Suprapubic skin (tissue), 4 donors: ENCODE data around the gene SMAD7. TPM values are rescaled to one million over a fixed set of nuclear protein-coding genes. Genes with fewer than 3 reads are reported as not detected.
"Not testable (repeated sequence)": the region's sequence is repeated elsewhere in the genome, so short reads cannot be mapped to it uniquely, and the experiment has no call there.

Source experiments
- DNase-seq, 2 donors: peaks; one replicate each; pipeline ENCODE4 v3.0.0-alpha.2; 2019; ENCODE audit warnings: low spot score in 2 of 2
- H3K27ac ChIP-seq: fragments of 200-600 bp; sonication (generic); one replicate; pipeline ENCODE4 v1.5.1; 2019
- H3K27me3 ChIP-seq: fragments of 200-600 bp; sonication (generic); one replicate; pipeline ENCODE4 v1.5.1; 2019
- H3K36me3 ChIP-seq: fragments of 200-600 bp; sonication (generic); one replicate; pipeline ENCODE4 v1.5.1; 2019
- H3K4me1 ChIP-seq: fragments of 200-600 bp; sonication (generic); one replicate; pipeline ENCODE4 v1.5.1; 2019
- H3K4me3 ChIP-seq: fragments of 200-600 bp; sonication (generic); one replicate; pipeline ENCODE4 v1.5.1; 2019; ENCODE audit warnings: mild to moderate bottlenecking
- H3K9me3 ChIP-seq: fragments of 200-600 bp; sonication (generic); one replicate; pipeline ENCODE4 v1.5.1; 2019
- EP300 ChIP-seq: sonication (generic); formaldehyde crosslinking; IDR thresholded peaks from one replicate; pipeline ENCODE4 v1.6.1; 2017; ENCODE audit warnings: antibody characterized with exemption
- POLR2A ChIP-seq, 2 donors: fragments of 450-650 bp; IDR thresholded peaks; one replicate each; pipeline ENCODE4 v1.6.1; 2017; ENCODE audit warnings: antibody characterized with exemption in 2 of 2, mild to moderate bottlenecking in 2 of 2, moderate library complexity in 2 of 2
- POLR2AphosphoS5 ChIP-seq, 3 donors: sonication (generic); formaldehyde crosslinking; IDR thresholded peaks; one replicate each; pipeline ENCODE4 v1.6.1; 2017; ENCODE audit warnings: antibody characterized with exemption in 3 of 3
- WGBS: methylation state at CpG from one replicate; pipeline ENCODE4 v1.1.5; 2018; 5-methylcytosine and 5-hydroxymethylcytosine counted together
- total RNA-seq, 4 donors: library from RNA; depleted of rRNA; stranded (reverse); fragments of >200 nt; gene quantifications; one replicate each; pipeline ENCODE4 v1.1.0, GENCODE V29; 2016
- TF ChIP-seq, protein P1 (sequence below), 2 donors: fragments of 200-600 bp in 1 of 2; fragments of 450-650 bp in 1 of 2; sonication (generic) in 1 of 2; IDR thresholded peaks; one replicate each; pipeline ENCODE4 v1.5.1; 2016 to 2019; ENCODE audit warnings: antibody characterized with exemption in 2 of 2, mild to moderate bottlenecking in 1 of 2, moderate library complexity in 1 of 2

Gene SMAD7
- total RNA-seq, 4 donors from 2014 or later: 19.7 to 41.6 (median 27.8) TPM

DNA sequence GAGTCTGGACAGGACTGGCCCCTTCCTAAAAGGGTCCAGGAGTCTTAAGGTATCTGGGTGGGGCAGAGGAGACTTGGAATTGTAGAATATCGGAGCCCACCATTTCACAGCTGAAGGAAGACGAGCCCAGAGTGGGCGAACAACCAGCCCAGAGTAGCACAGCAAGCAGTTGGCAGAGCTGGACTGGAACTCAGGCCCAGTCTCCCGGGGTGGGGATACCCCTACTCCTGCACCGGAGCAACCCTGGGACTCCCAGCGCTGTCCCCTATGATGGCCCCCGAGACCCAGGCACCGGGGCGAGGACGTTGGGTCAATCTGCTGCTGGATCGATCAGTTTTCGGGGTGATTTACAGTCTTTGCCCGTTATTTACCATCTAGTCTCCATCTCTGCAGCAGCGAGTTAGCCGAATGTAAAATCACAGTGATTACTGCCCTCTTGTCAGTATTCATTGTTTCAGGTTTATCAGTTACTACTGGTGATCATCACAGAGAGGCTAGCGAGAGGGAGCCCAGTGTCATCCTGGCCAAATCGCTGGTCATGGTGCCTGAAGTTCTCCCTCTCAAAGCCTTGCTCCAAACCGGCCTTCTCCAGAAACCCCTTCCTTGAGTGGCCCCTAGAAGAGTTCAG lies 75.3 kb downstream of the SMAD7 start:
- 98% methylated on average over 15 of the region's 18 CpGs for WGBS
- H3K27me3 ChIP-seq: no peaks in the 10 kb centered on the region
- H3K27ac ChIP-seq: no peak overlapping the region
- no peak overlapping the region for H3K4me3 ChIP-seq
- peaks cover 9% of the 10 kb centered on the region for H3K4me1 ChIP-seq
- H3K36me3 ChIP-seq: no peaks in the 10 kb centered on the region
- TF ChIP-seq POLR2A (IDR thresholded peaks at IDR 0.05) (no peak), EP300 (no peak), POLR2AphosphoS5 (IDR thresholded peaks at IDR 0.05) (no peak)
- TF ChIP-seq, protein P1, sequence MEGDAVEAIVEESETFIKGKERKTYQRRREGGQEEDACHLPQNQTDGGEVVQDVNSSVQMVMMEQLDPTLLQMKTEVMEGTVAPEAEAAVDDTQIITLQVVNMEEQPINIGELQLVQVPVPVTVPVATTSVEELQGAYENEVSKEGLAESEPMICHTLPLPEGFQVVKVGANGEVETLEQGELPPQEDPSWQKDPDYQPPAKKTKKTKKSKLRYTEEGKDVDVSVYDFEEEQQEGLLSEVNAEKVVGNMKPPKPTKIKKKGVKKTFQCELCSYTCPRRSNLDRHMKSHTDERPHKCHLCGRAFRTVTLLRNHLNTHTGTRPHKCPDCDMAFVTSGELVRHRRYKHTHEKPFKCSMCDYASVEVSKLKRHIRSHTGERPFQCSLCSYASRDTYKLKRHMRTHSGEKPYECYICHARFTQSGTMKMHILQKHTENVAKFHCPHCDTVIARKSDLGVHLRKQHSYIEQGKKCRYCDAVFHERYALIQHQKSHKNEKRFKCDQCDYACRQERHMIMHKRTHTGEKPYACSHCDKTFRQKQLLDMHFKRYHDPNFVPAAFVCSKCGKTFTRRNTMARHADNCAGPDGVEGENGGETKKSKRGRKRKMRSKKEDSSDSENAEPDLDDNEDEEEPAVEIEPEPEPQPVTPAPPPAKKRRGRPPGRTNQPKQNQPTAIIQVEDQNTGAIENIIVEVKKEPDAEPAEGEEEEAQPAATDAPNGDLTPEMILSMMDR (IDR thresholded peaks at IDR 0.05): no peak
- DNase-seq: no peak
- no peaks in the 10 kb centered on the region for H3K9me3 ChIP-seq

DNA sequence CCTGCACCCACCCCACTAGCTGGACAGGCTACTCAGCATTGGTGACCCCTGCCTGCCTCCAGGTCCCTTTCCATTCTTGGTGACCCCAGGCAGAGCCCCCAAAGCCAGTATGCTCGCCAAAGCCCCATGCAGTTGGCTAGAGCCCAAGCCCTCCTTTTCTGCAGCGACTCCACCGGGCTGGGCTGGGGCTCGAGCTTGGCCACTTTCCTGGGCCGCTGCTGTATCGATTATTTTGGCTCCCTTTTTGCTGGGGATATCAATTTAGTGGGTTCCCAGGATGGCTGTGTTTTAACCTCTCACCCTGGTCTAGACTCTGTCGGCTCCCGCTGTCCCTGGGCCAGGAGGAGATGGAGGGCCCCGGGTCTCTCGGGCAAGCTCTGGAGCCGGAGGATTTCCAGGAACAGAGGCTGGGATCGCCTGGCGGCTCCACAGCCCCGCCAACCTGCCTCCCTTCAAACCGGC lies 76.0 kb downstream of the SMAD7 start:
- Histone ChIP-seq H3K36me3 (no peaks in the 10 kb centered on the region), H3K27me3 (no peaks in the 10 kb centered on the region), H3K27ac (no peak overlapping the region), H3K4me3 (no peak overlapping the region), H3K4me1 (peaks cover 9% of the 10 kb centered on the region), H3K9me3 (no peaks in the 10 kb centered on the region)
- WGBS: 91% methylated on average over 14 of the region's 15 CpGs
- no peak for DNase-seq
- TF ChIP-seq POLR2A (IDR thresholded peaks at IDR 0.05) (no peak), EP300 (no peak), POLR2AphosphoS5 (IDR thresholded peaks at IDR 0.05) (no peak)
- TF ChIP-seq, protein P1 (IDR thresholded peaks at IDR 0.05): no peak

DNA sequence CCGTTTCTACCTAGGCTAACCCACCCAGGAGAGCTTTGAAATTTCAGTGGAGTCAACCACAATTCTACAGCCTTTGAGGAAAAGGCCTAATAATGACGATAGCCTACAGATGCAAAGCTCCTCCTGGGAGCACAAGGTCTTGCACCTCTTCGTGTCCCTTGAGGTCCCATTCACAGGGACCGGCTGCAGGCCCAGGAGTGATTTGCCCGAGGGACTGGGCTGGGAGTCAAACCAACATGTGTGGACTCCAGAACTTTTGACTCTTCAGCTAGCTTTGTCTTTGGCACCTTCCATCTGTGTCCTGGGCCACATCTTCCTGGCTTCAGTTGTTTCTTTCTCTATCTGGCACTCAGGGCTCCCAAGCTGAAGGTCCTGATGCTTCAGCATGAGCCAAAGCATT lies 76.5 kb downstream of the SMAD7 start:
- Histone ChIP-seq H3K4me3 (no peak overlapping the region), H3K27me3 (no peaks in the 10 kb centered on the region), H3K4me1 (peaks cover 9% of the 10 kb centered on the region), H3K27ac (no peak overlapping the region), H3K9me3 (no peaks in the 10 kb centered on the region), H3K36me3 (no peaks in the 10 kb centered on the region)
- no peak for TF ChIP-seq POLR2A (IDR thresholded peaks at IDR 0.05)
- 91% methylated on average over 5 of the region's 5 CpGs for WGBS
- no peak for DNase-seq

DNA sequence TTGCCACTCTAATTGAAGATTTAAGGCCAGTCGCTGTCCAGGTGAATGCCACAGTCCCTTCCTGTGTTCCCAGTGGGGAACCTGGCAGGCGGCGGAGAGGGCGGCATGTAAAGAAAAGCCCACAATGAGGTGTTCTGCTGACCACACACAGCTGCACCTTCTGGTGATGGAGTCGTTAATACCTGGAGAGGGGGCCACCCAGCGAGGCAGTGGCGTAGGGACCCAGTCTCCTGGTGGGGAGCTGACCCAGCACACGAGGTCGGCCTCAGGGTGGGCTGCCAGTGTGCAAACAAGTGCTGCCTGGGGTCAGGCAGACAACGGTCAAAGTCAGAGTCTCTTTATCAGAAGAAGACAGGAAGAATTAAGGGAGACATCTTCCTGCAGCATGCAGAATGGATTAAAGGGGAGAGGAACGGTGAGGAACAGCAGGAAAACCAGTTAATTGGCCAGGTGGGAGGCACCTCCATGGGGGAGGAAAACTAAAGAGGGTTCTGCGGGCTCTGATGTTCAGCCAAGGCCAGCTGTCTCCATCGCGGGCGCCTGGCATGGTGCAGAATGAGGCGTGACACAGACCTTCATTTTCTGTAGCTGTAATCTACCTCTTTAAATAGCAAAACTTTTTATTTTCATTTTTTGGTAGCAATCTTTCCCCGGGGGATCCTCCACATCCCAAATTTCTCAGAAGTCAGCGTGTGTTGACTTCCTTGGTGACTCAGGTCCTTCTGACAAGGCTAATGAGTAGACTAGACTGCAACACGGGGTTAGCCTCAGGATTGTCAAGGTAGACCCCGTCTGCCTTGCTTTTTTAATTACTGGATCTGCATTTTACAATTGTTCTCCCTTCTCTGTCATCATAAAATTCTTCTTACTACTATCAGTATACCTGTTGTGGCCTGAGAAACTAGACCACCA lies 78.3 kb downstream of the SMAD7 start:
- DNase-seq: no peak
- WGBS: 79% methylated on average over 20 of the region's 20 CpGs
- Histone ChIP-seq H3K27me3 (no peaks in the 10 kb centered on the region), H3K9me3 (no peaks in the 10 kb centered on the region), H3K27ac (no peak overlapping the region), H3K4me1 (peaks cover 12% of the 10 kb centered on the region), H3K36me3 (no peaks in the 10 kb centered on the region), H3K4me3 (no peak overlapping the region)
- TF ChIP-seq POLR2A (IDR thresholded peaks at IDR 0.05) (no peak), POLR2AphosphoS5 (IDR thresholded peaks at IDR 0.05) (no peak)
- TF ChIP-seq, protein P1 (IDR thresholded peaks at IDR 0.05): no peak

DNA sequence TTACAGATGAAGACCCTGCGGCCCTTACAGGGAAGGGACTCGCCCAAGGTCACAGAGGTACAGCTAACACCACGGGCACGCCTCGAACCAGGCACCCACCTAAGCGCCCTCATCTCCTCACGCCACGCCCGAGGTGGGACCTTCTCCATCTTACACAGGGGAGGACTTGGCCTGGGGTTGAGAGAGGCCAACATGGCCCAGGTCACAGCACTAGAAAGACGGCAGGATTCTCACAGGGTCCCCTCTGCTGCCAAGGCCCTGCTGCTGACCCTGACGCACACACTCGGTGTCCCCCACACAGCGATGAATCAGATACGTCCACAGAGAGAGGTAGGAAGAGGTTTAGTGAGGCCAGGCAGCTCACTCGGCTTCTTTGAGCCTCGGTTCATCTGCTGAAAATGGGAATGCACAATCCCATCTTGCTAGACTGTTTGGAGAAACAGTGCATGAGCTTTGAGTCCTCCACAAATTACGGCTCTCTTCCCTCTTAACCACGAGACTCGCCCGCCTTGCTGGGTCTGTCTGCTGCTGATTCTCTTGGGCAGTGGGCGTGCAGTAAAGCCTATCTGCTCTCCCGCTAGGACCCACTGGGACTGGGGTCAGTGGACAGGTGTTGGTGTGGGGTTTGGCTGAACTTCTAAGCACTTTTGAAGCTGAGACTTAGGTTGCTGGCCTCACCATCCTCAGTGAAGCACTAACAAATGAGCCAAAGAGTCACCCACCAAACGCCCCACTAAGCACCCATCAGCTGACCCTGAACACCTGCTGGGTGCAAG lies 79.2 kb downstream of the SMAD7 start:
- DNase-seq: no peak
- Histone ChIP-seq H3K4me1 (peaks cover 12% of the 10 kb centered on the region), H3K9me3 (no peaks in the 10 kb centered on the region), H3K27me3 (no peaks in the 10 kb centered on the region), H3K4me3 (no peak overlapping the region), H3K36me3 (no peaks in the 10 kb centered on the region), H3K27ac (no peak overlapping the region)
- TF ChIP-seq, protein P1 (IDR thresholded peaks at IDR 0.05): no peak
- TF ChIP-seq POLR2A (IDR thresholded peaks at IDR 0.05) (no peak), EP300 (no peak), POLR2AphosphoS5 (IDR thresholded peaks at IDR 0.05) (no peak)
- 97% methylated on average over 18 of the region's 23 CpGs for WGBS

DNA sequence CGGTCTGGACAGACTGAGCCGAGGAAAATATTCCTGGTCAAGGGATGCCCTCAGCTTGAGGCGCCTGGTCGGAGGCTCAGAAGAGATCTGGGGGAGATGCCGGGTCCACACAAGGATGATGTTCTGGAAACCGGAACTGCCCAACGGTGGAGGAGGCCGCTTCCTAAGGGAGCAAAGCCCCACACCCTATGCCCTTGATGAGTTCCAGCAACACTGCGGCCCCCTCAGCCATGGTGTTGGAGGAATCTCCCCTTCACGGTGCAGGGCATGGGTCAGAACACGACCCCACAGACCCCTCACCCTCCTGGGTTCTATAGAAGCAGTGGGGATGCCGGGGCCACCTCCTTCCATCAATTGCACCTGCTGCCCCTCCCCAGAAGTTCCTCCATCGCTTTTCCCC lies 79.8 kb downstream of the SMAD7 start:
- not testable (repeated sequence) for H3K9me3 ChIP-seq, H3K27me3 ChIP-seq, DNase-seq, H3K36me3 ChIP-seq, H3K27ac ChIP-seq, H3K4me3 ChIP-seq
- 98% methylated on average over 6 of the region's 13 CpGs for WGBS
- H3K4me1 ChIP-seq: peaks cover 12% of the 10 kb centered on the region
